Mesodermal cell (in vitro differentiated cells): ENCODE data around the gene CLASP1.
"Not testable (repeated sequence)": the region's sequence is repeated elsewhere in the genome, so short reads cannot be mapped to it uniquely, and the experiment has no call there.

Source experiments
- H3K27ac ChIP-seq: 2 replicates; pipeline ENCODE4 v1.7.0; 2013; ENCODE audit warnings: mild to moderate bottlenecking, low read depth, low read length, moderate library complexity; ENCODE audit not compliant: severe bottlenecking
- H3K36me3 ChIP-seq: 2 replicates; pipeline ENCODE4 v1.7.1; 2013; ENCODE audit warnings: mild to moderate bottlenecking, low read length, moderate library complexity; ENCODE audit not compliant: control insufficient read depth, insufficient read depth
- H3K4me1 ChIP-seq: one replicate; pipeline ENCODE4 v1.7.1; 2013; ENCODE audit warnings: mild to moderate bottlenecking, low read length; ENCODE audit not compliant: insufficient read depth, control insufficient read depth, poor library complexity, severe bottlenecking
- H3K4me3 ChIP-seq: 2 replicates; pipeline ENCODE4 v1.7.0; 2013; ENCODE audit warnings: low read length, control low read depth, mild to moderate bottlenecking; ENCODE audit not compliant: insufficient read depth, poor library complexity, severe bottlenecking; ENCODE audit errors: extremely low read depth
- H3K9me3 ChIP-seq: 2 replicates; pipeline ENCODE4 v1.7.1; 2013; ENCODE audit warnings: mild to moderate bottlenecking, low read length, moderate library complexity; ENCODE audit not compliant: control insufficient read depth
- WGBS, 2 experiments: methylation state at CpG; one replicate each; pipeline ENCODE4 v1.1.5; 2013; ENCODE audit warnings: missing lambda C conversion rate in 2 of 2; ENCODE audit not compliant: insufficient coverage in 2 of 2; 5-methylcytosine and 5-hydroxymethylcytosine counted together

Gene CLASP1

DNA sequence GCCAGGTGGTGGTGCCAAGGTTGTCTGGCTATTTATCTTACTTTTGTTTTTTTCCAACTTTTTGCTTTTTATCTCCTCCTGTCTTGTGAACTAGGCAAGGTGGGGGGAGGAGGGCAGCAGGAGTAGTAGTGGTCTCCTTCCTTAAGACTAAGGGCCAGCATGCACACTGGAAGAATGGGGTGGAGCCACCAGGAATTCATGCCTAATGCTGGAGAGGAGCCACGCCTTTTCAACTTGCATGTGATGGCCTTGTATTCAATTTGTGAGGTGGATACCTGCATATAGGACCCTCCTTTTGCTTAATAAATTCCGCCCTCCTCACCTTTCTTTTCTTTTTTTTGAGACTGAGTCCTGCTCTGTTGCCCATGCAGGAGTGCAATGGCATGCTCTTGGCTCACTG is 37.6 kb upstream of the CLASP1 start:
- Histone ChIP-seq H3K4me3 (no peak overlapping the region), H3K27ac (no peak overlapping the region), H3K4me1 (no peaks in the 10 kb centered on the region), H3K36me3 (no peaks in the 10 kb centered on the region), H3K9me3 (peaks cover 21% of the 10 kb centered on the region)
- WGBS, 2 experiments: 78 to 100% methylated on average over 1 to 2 of the region's 2 CpGs

DNA sequence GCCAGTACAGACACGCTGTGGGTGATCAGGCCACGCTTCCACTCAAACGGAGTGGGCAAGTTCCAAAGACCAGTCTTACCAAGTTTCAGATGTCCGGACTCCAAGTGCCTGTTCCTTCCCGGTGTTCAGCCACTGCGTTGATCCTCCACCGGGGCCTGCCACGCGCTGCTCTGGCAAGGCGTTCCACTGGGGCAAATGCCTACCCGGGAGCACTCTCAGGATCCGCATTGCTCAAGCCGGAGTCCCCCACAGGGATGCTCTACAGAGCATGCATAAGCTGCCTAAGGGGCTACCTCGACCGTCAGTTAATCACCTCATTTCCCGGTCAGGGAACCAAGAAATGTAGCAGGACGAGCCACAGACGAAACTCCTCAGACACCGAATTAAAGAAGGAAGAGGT is 37.0 kb upstream of the CLASP1 start:
- Histone ChIP-seq H3K9me3 (peaks cover 27% of the 10 kb centered on the region), H3K36me3 (no peaks in the 10 kb centered on the region), H3K27ac (no peak overlapping the region), H3K4me1 (no peaks in the 10 kb centered on the region), H3K4me3 (no peak overlapping the region)
- 88 to 89% methylated on average over 17 to 18 of the region's 19 CpGs for WGBS, 2 experiments

DNA sequence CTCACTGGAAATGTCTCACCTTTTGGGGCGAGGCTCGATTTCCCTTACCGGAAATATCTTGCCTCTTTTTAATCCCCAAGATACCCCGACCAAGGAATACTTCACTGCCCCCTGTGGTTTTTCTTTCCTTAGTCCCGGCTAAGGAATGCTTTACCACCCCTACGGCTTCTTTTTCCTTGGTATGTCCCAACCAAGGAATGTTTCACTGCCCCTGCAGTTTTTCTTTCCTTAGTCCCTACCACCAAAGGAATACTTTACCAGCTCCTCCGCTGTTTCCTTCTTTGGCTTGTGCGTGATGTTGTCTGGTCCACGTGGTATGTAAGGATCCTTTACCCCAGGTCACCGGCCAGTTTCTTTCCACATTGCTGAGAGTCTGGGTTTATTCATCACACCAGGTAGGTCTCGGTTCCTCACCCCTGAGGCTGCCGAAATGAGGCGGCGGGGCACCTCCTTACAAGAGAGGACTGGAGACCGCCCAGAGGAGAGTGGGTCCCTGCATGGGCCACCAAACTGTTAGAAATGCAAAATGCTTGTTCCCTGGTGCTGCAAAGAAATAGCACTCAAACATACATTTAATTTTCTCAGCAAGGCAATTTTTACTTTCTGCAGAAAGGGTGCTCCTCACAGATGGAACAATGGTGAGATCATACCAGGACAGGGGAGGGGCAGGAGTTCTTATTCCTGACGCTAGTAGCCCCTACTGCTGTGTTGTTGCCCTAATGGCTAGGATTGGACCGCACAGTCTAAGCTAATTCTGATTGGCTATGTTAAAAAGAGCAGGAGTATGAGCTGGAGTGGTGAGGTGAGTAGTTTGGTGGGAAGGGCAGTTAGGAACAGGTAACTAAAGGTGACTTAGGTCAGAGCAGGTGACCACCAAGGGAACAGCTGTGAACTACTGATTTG is 33.4 kb upstream of the CLASP1 start:
- Histone ChIP-seq H3K9me3 (peaks cover 30% of the 10 kb centered on the region), H3K4me3 (no peak overlapping the region), H3K36me3 (no peaks in the 10 kb centered on the region), H3K27ac (no peak overlapping the region), H3K4me1 (no peaks in the 10 kb centered on the region)
- 84 to 85% methylated on average over 14 to 17 of the region's 17 CpGs for WGBS, 2 experiments

DNA sequence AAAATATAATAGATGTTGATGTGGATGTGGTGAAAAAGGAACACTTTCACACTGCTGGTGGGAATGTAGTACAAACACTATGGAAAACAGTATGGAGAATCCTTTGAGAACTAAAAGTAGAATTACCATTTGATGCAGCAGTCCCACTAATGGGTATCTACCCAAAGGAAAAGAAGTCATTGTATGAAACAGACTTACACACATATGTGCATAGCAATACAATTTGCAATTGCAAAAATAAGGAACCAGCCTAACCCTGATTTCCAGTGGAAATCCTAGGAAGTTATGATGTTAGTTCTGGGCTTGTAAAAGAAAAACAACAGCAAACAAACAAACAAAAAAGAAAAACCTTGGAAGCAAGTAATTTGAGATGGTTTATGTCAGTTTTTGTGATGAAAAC is 28.6 kb upstream of the CLASP1 start:
- Histone ChIP-seq H3K27ac (no peak overlapping the region), H3K4me3 (no peak overlapping the region), H3K9me3 (peaks cover 28% of the 10 kb centered on the region), H3K36me3 (no peaks in the 10 kb centered on the region), H3K4me1 (no peaks in the 10 kb centered on the region)

DNA sequence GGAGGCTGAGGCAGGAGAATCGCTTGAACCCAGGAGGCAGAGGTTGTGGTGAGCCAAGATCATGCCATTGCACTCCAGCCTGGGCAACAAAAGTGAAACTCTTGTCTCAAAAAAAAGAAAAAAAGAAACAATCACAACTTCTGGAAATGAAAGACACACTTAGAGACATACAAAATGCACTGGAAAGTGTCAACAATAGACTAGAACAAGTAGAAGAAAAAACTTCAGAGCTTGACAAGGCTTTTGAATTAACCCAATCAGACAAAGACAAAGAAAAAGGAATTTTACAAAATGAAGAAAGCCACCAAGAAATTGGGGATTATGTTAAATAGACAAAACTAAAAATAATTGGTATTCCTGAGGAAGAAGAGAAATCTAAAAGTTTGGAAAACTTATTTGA is 22.4 kb upstream of the CLASP1 start:
- not testable (repeated sequence) for H3K36me3 ChIP-seq, H3K4me1 ChIP-seq, H3K27ac ChIP-seq, H3K4me3 ChIP-seq
- peaks cover 21% of the 10 kb centered on the region for H3K9me3 ChIP-seq
- WGBS, 2 experiments: no CpG with 5 or more reads among the region's 1 CpG

DNA sequence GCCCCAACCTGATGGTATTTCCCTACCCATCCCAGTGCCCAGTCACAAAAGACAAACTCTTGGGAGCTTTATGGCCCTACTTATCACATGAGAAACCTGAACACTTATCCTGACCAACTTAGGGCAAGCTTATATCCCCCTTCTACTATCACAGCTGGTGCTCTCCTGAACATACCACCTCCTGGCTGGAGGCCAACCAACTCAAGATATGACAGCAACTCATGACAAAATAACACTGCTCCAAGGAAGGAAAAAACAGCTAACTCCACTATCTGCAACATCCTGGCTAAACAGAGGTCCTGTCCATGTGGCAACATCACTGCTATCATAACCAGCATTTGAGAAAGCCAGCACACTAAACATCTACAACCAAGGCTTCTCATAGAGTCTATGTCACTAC is 20.9 kb upstream of the CLASP1 start:
- Histone ChIP-seq H3K9me3 (peaks cover 17% of the 10 kb centered on the region), H3K27ac (no peak overlapping the region), H3K36me3 (no peaks in the 10 kb centered on the region), H3K4me3 (no peak overlapping the region), H3K4me1 (no peaks in the 10 kb centered on the region)

DNA sequence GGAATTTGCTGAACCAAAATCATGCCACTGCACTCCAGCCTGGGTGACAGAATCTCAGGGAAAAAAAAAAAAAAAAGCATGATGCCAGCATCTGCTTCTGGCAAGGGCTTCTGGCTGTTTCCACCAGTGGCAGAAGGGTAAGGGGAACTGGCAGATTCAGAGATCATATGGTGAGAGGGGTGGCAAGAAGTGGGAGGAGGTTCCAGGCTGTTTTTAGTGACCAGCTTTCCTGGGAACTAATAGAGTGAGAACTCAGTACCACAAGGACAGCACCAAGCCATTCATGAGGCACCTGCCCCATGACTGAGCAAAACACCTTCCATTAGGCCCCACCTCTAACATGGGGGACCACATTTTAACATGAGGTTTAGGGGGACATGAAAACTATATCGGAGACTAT is 18.4 kb upstream of the CLASP1 start:
- 80 to 88% methylated on average over 1 of the region's 1 CpG for WGBS, 2 experiments
- Histone ChIP-seq H3K27ac (no peak overlapping the region), H3K36me3 (no peaks in the 10 kb centered on the region), H3K4me1 (no peaks in the 10 kb centered on the region), H3K9me3 (peaks cover 12% of the 10 kb centered on the region), H3K4me3 (no peak overlapping the region)

DNA sequence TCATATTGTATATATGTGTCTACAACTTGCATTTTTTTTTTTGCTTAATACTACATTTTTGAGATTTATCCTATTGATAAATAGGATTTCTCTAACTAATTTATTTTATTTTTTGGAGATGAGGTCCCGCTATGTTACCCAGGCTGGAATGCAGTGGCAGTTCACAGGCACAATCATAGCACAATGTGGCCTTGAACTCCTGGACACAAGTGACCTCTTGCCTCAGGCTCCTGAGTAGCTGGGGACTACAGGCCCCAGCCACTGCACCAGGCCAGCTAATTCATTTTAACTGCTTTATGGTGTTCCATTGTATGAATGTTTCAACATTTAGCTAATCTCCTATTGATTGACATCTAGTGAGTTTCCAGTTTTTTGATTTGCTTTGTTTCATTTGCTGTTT is 16.8 kb upstream of the CLASP1 start:
- Histone ChIP-seq H3K4me1 (no peaks in the 10 kb centered on the region), H3K9me3 (peaks cover 3% of the 10 kb centered on the region), H3K27ac (no peak overlapping the region), H3K4me3 (no peak overlapping the region), H3K36me3 (no peaks in the 10 kb centered on the region)
- 80% methylated on average over 1 of the region's 1 CpG; no CpG with 5 or more reads in 1 of the 2 experiments for WGBS, 2 experiments

DNA sequence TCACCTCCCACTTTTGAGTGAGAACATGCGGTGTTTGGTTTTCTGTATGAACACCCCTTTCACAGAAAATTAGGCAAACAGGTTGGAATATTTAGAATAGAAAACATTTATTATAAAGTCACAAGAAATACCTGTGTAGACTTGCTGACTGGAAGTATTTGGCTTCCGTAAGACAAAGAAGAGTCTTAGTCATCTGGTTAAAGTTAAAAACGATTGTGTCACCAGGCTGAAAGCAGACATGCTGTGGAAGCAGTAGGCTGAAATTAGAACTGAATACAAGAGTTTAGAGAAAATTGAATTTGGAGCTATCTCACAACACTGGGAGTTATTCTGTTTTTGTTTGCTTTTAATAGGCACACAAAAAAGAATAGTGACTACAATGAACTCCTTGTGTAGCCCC is 16.2 kb upstream of the CLASP1 start:
- Histone ChIP-seq H3K4me1 (no peaks in the 10 kb centered on the region), H3K36me3 (no peaks in the 10 kb centered on the region), H3K27ac (no peak overlapping the region), H3K9me3 (no peaks in the 10 kb centered on the region), H3K4me3 (no peak overlapping the region)
- 73 to 83% methylated on average over 2 of the region's 3 CpGs for WGBS, 2 experiments

DNA sequence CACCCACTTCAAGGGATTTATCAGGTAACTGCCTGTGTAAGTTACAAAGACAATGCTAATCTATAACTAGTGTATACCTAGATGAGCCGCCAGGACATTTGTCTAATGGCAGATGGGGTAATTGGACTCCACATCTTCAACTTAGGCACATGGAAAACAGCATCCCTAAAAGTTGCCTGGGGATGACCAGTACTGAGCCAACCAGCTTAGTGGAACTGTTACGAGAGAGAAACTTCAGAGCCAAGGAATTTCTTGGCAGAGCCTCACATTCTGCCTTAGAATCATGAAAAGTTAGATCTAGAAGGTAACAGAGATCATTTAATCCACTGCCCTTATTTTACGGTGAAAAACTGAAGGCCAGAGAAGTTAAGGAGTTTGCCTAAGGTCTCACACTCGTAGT is 15.5 kb upstream of the CLASP1 start:
- WGBS, 2 experiments: 96% methylated on average over 3 of the region's 4 CpGs
- no peaks in the 10 kb centered on the region for H3K9me3 ChIP-seq
- no peak overlapping the region for H3K4me3 ChIP-seq
- no peak overlapping the region for H3K27ac ChIP-seq
- no peaks in the 10 kb centered on the region for H3K4me1 ChIP-seq
- H3K36me3 ChIP-seq: no peaks in the 10 kb centered on the region

DNA sequence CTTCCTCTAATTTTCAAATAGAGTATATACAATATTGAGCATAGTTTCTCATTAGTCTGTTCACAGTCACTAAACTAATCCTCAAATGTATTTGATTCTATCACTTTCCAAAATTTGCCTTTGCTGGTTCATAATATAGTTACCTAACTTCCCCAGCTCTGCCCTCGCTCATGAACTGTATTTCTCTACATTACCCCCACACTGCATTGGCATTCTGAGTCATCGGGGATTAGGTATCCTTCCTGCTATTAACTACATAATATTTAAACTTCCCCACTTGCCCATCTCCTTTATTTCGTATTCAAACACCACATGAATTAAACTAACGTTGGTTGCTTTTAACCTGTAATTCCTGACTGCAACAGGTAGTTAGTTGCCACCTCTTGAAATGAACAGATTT is 14.8 kb upstream of the CLASP1 start:
- WGBS, 2 experiments: 94 to 97% methylated on average over 4 of the region's 4 CpGs
- Histone ChIP-seq H3K27ac (no peak overlapping the region), H3K4me3 (no peak overlapping the region), H3K9me3 (no peaks in the 10 kb centered on the region), H3K4me1 (no peaks in the 10 kb centered on the region), H3K36me3 (no peaks in the 10 kb centered on the region)
